Measurements from ENCODE around the gene FTO. TPM values are rescaled to one million over a fixed set of nuclear protein-coding genes. Genes with fewer than 3 reads are reported as not detected.
A peak's percentile ranks its signal among the peaks of the same experiment; 100 is the strongest.

Gene FTO
- total RNA-seq, 4 donors from 2014 or later = 98.1 to 127 (median 109) TPM

DNA sequence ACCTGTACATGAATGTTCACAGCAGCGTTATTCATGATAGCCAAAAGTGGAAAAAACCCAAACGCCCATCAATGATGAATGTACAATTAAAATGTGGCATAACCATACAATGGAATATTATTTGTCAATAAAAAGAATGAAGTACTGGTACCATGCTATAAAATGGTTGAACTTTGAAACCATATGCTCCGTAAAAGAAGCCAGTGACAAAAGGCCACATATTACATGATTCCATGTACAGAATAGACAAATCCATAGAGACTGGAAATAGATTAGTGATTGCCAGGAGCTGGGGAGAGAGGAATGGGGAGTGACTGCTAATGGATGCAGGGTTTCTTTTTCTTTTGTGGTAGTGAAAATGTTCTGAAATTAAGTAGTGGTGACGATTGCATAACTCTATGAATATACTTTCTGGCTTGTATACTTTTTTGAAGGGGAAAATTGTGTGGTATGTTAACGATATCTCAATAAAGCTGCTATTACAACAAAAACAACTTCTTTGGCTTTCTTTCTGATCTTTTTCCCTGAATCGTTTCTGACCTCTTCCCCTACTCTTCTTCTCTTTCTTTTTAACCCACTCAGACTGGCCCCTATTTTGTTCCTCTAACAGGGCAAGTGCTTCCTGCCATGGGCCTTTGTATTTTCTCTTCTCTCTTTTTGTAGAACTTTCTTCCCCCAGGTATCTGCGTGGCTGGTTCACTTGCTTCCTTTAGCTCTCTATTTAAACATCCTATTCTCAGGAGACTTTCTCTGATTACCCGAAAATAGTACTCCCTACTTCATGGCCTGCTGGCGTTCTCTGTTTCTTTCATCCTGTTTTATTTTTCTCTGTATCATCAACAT, 67.9 kb downstream of the FTO start:
- no peak for TF ChIP-seq EP300 (IDR thresholded peaks at IDR 0.05)
- TF ChIP-seq POLR2A (IDR thresholded peaks at IDR 0.05) = no peak
- TF ChIP-seq, protein P1, sequence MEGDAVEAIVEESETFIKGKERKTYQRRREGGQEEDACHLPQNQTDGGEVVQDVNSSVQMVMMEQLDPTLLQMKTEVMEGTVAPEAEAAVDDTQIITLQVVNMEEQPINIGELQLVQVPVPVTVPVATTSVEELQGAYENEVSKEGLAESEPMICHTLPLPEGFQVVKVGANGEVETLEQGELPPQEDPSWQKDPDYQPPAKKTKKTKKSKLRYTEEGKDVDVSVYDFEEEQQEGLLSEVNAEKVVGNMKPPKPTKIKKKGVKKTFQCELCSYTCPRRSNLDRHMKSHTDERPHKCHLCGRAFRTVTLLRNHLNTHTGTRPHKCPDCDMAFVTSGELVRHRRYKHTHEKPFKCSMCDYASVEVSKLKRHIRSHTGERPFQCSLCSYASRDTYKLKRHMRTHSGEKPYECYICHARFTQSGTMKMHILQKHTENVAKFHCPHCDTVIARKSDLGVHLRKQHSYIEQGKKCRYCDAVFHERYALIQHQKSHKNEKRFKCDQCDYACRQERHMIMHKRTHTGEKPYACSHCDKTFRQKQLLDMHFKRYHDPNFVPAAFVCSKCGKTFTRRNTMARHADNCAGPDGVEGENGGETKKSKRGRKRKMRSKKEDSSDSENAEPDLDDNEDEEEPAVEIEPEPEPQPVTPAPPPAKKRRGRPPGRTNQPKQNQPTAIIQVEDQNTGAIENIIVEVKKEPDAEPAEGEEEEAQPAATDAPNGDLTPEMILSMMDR (IDR thresholded peaks at IDR 0.05) = no peak
- Histone ChIP-seq H3K27ac (peak overlapping the region in 1 of 4 donors; percentile 45), H3K4me3 (no peak overlapping the region), H3K36me3 (no peaks in the 10 kb centered on the region), H3K4me1 (peaks cover 0 to 97% (median 20%) of the 10 kb centered on the region in 4 donors), H3K9me3 (no peaks in the 10 kb centered on the region), H3K27me3 (no peaks in the 10 kb centered on the region)
- 57 to 61% methylated on average over 9 of the region's 9 CpGs for WGBS, 2 donors
- no peak for DNase-seq (ENCODE audit: low spot score in 2 of 2)

DNA sequence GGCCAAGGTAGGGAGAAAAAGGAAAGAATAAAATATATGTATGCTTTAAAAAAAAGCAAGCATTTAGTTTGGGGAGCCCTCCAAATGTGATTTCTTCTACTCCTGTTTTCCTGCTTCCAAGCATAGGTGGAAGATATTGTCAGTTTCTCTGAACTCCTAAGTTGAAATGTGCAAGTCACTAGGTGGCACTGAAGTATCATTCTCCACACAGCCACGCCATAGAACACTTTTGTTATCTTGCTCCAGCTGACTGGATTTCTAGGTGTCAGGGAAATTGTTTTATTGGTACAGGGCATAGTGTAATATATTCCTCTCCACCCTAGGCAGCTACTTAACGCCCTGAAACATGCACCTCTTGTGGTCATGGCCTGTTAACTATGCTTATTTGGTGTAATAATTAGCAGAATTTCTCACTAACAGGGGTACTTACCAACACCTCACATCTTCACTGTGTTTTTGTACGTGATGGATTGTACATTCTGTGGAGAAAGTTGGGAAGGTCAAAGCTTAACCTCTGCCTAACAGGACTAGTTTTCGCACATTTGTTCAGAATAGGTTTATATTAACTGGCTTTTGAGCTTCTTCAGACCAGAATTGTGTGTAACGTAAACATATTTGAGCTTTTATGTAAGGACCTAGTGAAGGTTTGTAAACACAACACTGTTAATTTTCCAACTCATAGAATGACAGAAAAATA, 69.3 kb downstream of the FTO start:
- no peaks in the 10 kb centered on the region for H3K27me3 ChIP-seq
- H3K4me1 ChIP-seq = peaks cover 0 to 92% (median 20%) of the 10 kb centered on the region in 4 donors
- TF ChIP-seq, protein P1 (IDR thresholded peaks at IDR 0.05) = peak; percentile 26 to 55 (median 50)
- TF ChIP-seq EP300 (IDR thresholded peaks at IDR 0.05) = no peak
- 53 to 60% methylated on average over 5 of the region's 5 CpGs for WGBS, 2 donors
- no peak overlapping the region for H3K27ac ChIP-seq
- H3K9me3 ChIP-seq = no peaks in the 10 kb centered on the region
- no peaks in the 10 kb centered on the region for H3K36me3 ChIP-seq
- peak in 1 of 2 donors; percentile 28 for DNase-seq (ENCODE audit: low spot score in 2 of 2)
- H3K4me3 ChIP-seq = no peak overlapping the region

DNA sequence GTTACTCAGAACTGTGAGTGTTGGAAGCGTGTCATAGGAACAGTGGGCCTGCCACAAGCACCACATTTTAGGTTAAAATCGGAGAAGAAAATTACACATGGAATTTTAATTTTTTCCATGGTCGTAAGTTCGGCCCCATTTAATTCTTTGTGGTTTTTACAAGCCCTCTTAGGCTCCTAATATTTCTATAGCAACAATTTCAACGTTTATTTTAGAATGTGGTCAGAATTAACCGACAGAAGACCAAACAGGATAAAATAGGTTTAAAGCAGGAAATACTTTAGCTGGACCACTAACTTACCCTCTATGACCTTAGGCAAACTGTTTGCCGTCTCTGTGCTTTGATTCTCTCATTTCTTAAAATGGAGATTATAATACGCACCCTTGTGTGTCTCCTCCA, 69.9 kb downstream of the FTO start:
- no peaks in the 10 kb centered on the region for H3K36me3 ChIP-seq
- no peaks in the 10 kb centered on the region for H3K27me3 ChIP-seq
- H3K4me3 ChIP-seq = no peak overlapping the region
- TF ChIP-seq POLR2A (IDR thresholded peaks at IDR 0.05) = no peak
- TF ChIP-seq EP300 (IDR thresholded peaks at IDR 0.05) = no peak
- TF ChIP-seq, protein P1 (IDR thresholded peaks at IDR 0.05) = no peak
- DNase-seq (ENCODE audit: low spot score in 2 of 2) = no peak
- no peak overlapping the region for H3K27ac ChIP-seq
- no peaks in the 10 kb centered on the region for H3K9me3 ChIP-seq
- peaks cover 0 to 92% (median 20%) of the 10 kb centered on the region in 4 donors for H3K4me1 ChIP-seq
- 68 to 70% methylated on average over 8 of the region's 8 CpGs for WGBS, 2 donors

DNA sequence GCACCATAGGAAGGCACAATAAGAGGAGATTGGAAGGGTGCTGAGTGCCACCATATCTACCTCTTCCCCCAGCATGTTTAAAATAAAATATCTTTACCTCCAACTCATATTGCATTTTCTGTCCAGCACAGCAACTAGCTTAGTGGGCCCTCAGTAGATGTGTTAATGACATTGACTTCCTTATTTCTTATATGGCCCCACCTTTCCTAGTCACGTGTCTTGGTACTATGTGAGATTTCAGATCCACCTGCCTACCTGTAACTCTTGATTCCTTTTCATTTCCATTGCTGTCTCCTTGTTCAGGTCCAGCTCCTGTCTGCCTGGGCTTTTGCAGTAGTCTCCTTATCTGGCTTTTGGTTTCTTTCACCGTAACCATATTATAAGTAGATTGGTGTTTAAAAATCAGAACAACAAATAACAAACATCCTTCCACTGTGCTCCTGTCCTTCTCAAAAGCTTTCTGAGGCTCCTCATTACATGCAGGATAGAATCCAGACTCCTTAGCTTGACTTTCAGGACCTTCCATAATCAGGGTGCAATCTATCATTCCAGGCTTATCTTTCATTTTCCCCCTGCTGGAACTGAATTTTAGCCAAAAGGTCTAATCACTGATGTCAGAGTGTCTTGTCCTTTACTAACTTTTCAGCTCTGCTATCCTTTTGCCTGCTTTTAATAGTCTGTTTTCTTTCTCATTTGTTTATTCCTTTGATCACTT, 71.3 kb downstream of the FTO start:
- peaks cover 0 to 91% (median 21%) of the 10 kb centered on the region in 4 donors for H3K4me1 ChIP-seq
- no peak for DNase-seq (ENCODE audit: low spot score in 2 of 2)
- no peak for TF ChIP-seq POLR2A (IDR thresholded peaks at IDR 0.05)
- TF ChIP-seq EP300 (IDR thresholded peaks at IDR 0.05) = no peak
- TF ChIP-seq, protein P1 (IDR thresholded peaks at IDR 0.05) = no peak
- H3K4me3 ChIP-seq = no peak overlapping the region
- WGBS, 2 donors = 86 to 91% methylated on average over 2 of the region's 2 CpGs
- no peaks in the 10 kb centered on the region for H3K36me3 ChIP-seq
- H3K27ac ChIP-seq = no peak overlapping the region
- no peaks in the 10 kb centered on the region for H3K9me3 ChIP-seq
- H3K27me3 ChIP-seq = no peaks in the 10 kb centered on the region

All from tibial nerve (tissue), 4 donors.